ENCODE results near the gene TRIAP1.

DNA sequence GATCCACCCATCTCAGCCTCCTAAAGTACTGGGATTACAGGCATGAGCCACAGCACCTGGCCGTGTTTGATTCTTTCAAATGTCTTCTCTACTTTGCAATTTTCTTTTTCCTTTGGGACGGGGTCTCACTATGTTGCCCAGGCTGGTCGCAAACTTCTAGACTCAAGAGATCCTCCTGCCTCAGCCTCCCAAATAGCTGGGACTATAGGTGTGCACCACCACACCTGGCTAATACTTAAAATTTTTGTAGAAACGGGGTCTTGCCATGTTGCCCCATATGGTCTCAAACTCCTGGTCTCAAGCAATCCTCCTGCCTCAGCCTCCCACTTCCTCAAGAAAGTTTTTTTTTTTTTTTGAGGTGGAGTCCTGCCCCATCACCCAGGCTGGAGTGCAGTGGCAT lies 1.8 kb upstream of the TRIAP1 start:
- TF ChIP-seq CTCF (IDR thresholded peaks at IDR 0.05) (no peak), EP300 (IDR thresholded peaks at IDR 0.05) (no peak)
